Fibroblast of lung (primary cell): ENCODE measurements around the gene SLC25A23. TPM values are rescaled to one million over a fixed set of nuclear protein-coding genes. Genes with fewer than 3 reads are reported as not detected.

Experiments used
- DNase-seq, 2 donors: peaks; one replicate each; pipeline versions ENCODE4 v3.0.0 to v3.0.0-alpha.2; 2010; ENCODE audit warnings: low read depth in 2 of 2
- H2AFZ ChIP-seq: 2 replicates; pipeline ENCODE4 v1.5.1; 2012; ENCODE audit warnings: low read length, control low read depth, inconsistent platforms
- H3K27ac ChIP-seq: 2 replicates; pipeline ENCODE4 v1.5.1; 2011; ENCODE audit warnings: low read length, control low read depth; ENCODE audit not compliant: insufficient read depth
- H3K27me3 ChIP-seq: 2 replicates; pipeline ENCODE4 v1.5.1; 2011; ENCODE audit warnings: mild to moderate bottlenecking, low read length; ENCODE audit not compliant: control insufficient read depth, insufficient read depth
- H3K36me3 ChIP-seq: 2 replicates; pipeline ENCODE4 v1.5.1; 2011; ENCODE audit warnings: low read length; ENCODE audit not compliant: control insufficient read depth, insufficient read depth
- H3K4me1 ChIP-seq: 2 replicates; pipeline ENCODE4 v1.5.1; 2011; ENCODE audit warnings: low read length; ENCODE audit not compliant: control insufficient read depth, insufficient read depth; ENCODE audit errors: extremely low read depth
- H3K4me2 ChIP-seq: 2 replicates; pipeline ENCODE4 v1.5.1; 2011; ENCODE audit warnings: low read length, control low read depth; ENCODE audit not compliant: insufficient read depth; ENCODE audit errors: extremely low read depth
- H3K4me3 ChIP-seq, 4 experiments: fragments of 200-600 bp in 1 of 4; sonication (generic) in 1 of 4; replicated peaks in 1 of 4; 2 replicates each; pipeline ENCODE4 v1.5.1; 2011 to 2016; ENCODE audit warnings: low read length in 4 of 4, low read depth in 3 of 4, mild to moderate bottlenecking in 3 of 4, control low read depth in 2 of 4, inconsistent platforms in 1 of 4, mixed read lengths in 1 of 4; ENCODE audit not compliant: insufficient read depth in 1 of 4; ENCODE audit errors: control extremely low read depth in 1 of 4
- H3K79me2 ChIP-seq: 2 replicates; pipeline ENCODE4 v1.5.1; 2012; ENCODE audit warnings: mild to moderate bottlenecking, low read length, inconsistent platforms; ENCODE audit not compliant: control insufficient read depth, insufficient read depth
- H3K9ac ChIP-seq: 2 replicates; pipeline ENCODE4 v1.5.1; 2011; ENCODE audit warnings: mild to moderate bottlenecking, low read length, control low read depth; ENCODE audit not compliant: insufficient read depth
- H3K9me3 ChIP-seq: 2 replicates; pipeline ENCODE4 v1.5.1; 2012; ENCODE audit warnings: low read depth, low read length; ENCODE audit not compliant: control insufficient read depth, insufficient read depth
- H4K20me1 ChIP-seq: 2 replicates; pipeline ENCODE4 v1.5.1; 2011; ENCODE audit warnings: low read length; ENCODE audit not compliant: control insufficient read depth, insufficient read depth; ENCODE audit errors: extremely low read depth
- CTCF ChIP-seq, 2 donors: IDR thresholded peaks in 1 of 2; conservative IDR thresholded peaks in 1 of 2; 1 replicate in 1 of 2; 2 replicates in 1 of 2; pipeline ENCODE4 v1.5.1; 2011 to 2012; ENCODE audit warnings: low read length in 2 of 2, control low read depth in 1 of 2, inconsistent platforms in 1 of 2, low read depth in 1 of 2, mild to moderate bottlenecking in 1 of 2
- EZH2 ChIP-seq: IDR thresholded peaks from 2 replicates; pipeline ENCODE4 v1.5.1; 2012; ENCODE audit warnings: low read length, control low read depth, mild to moderate bottlenecking; ENCODE audit errors: missing control alignments
- polyA plus RNA-seq, 2 donors: library from polyadenylated mRNA; depleted of rRNA in 1 of 2; stranded (reverse) in 1 of 2; unstranded in 1 of 2; fragments of >200 nt; gene quantifications; 2 replicates each; pipeline ENCODE4 v1.2.1, GENCODE V29; 2011 to 2012; ENCODE audit warnings: missing spikeins in 1 of 2
- total RNA-seq: library from RNA; depleted of rRNA; stranded (reverse); fragments of >200 nt; gene quantifications from 2 replicates; pipeline ENCODE4 v1.2.1, GENCODE V29; 2014

The SLC25A23 gene
- total and polyA plus RNA-seq, 2 donors (not counting 1 experiment from before 2014, with no cell fraction given): 7.9 to 33.9 TPM

DNA sequence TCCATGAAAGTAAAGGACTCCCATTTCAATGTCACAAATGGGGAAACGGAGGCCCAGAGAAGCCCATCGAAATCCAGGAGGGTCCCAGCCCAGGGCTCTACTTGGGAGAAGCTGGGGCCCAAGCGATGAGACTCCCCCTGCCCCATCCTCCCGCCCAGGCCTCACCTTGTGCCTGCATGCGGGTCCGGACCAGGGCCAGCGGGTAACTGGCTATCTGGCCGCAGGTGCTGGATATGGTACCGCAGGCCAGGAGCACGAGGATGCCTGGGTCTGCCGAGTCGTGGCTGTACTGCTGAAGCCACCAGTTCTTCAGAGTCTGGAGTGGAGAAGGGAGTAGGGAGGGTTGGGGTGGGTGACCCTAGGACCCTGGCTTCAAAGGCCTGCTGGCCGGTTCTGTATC lies 15.6 kb downstream of the SLC25A23 start:
- Histone ChIP-seq H3K27me3 (no peaks in the 10 kb centered on the region), H3K36me3 (no peaks in the 10 kb centered on the region), H3K4me3 (no peak overlapping the region), H3K4me2 (no peak overlapping the region), H3K79me2 (no peaks in the 10 kb centered on the region), H4K20me1 (no peaks in the 10 kb centered on the region), H3K4me1 (no peaks in the 10 kb centered on the region), H3K27ac (no peak overlapping the region), H3K9me3 (no peaks in the 10 kb centered on the region), H3K9ac (no peak overlapping the region), H2AFZ (no peak overlapping the region)
- TF ChIP-seq EZH2 (no peak), CTCF (conservative IDR thresholded peaks at IDR 0.05 in 1 of 2, IDR thresholded peaks at IDR 0.05 in 1 of 2; ENCODE audit: low read depth in 1 of 2, low read length in 2 of 2) (no peak)
- no peak for DNase-seq

DNA sequence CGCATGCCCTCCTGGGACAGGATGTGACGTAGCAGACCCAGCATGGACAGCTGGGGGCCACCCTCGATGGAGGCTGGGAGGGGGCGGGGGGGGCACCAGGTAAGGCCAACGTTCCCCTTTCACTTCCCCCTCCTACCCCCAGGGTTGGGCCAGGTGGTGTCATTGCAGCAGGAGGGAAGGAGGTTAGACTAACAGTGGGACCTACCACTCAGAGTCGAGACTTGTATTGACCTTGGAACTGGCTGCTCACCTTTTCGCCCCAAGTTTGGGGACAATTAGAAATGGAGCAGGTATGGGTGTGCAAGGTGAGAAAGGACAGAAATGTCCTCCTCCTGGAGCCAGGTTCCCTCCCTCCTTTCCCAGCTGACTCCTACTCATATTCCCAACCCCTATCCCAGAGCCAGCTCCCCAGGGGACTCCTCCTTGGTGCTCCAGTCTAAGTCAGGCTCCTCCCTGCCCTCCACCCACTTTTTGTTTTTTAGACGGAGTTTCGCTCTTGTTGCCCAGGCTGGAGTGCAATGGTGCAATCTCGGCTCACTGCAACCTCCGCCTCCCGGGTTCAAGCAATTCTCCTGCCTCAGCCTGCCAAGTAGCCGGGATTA lies 17.4 kb downstream of the SLC25A23 start:
- H4K20me1 ChIP-seq: no peaks in the 10 kb centered on the region
- no peak for DNase-seq
- no peak overlapping the region for H3K4me3 ChIP-seq
- H3K27ac ChIP-seq: no peak overlapping the region
- H2AFZ ChIP-seq: no peak overlapping the region
- no peaks in the 10 kb centered on the region for H3K9me3 ChIP-seq
- no peaks in the 10 kb centered on the region for H3K27me3 ChIP-seq
- TF ChIP-seq CTCF (conservative IDR thresholded peaks at IDR 0.05 in 1 of 2, IDR thresholded peaks at IDR 0.05 in 1 of 2; ENCODE audit: low read depth in 1 of 2, low read length in 2 of 2) (no peak), EZH2 (no peak)
- H3K4me2 ChIP-seq: no peak overlapping the region
- H3K36me3 ChIP-seq: no peaks in the 10 kb centered on the region
- no peaks in the 10 kb centered on the region for H3K4me1 ChIP-seq
- H3K9ac ChIP-seq: no peak overlapping the region
- H3K79me2 ChIP-seq: no peaks in the 10 kb centered on the region

GRCh38 chr19:6440905-6441304 lies 18.7 kb downstream of the SLC25A23 start:
- Histone ChIP-seq H3K9ac (no peak overlapping the region), H3K9me3 (no peaks in the 10 kb centered on the region), H3K79me2 (no peaks in the 10 kb centered on the region), H2AFZ (no peak overlapping the region), H3K36me3 (no peaks in the 10 kb centered on the region), H4K20me1 (no peaks in the 10 kb centered on the region), H3K4me1 (no peaks in the 10 kb centered on the region), H3K27me3 (no peaks in the 10 kb centered on the region), H3K4me2 (no peak overlapping the region), H3K4me3 (no peak overlapping the region), H3K27ac (no peak overlapping the region)
- no peak for TF ChIP-seq EZH2
- no peak for TF ChIP-seq CTCF (conservative IDR thresholded peaks at IDR 0.05 in 1 of 2, IDR thresholded peaks at IDR 0.05 in 1 of 2; ENCODE audit: low read depth in 1 of 2, low read length in 2 of 2)
- DNase-seq: no peak
